ENCODE results near the gene SMARCAL1.
"Not testable (repeated sequence)": the region's sequence is repeated elsewhere in the genome, so short reads cannot be mapped to it uniquely, and the experiment has no call there.

Gene SMARCAL1

GRCh38 chr2:216502381-216503158 lies 90.3 kb downstream of the SMARCAL1 start:
- DNase-seq (ENCODE audit: low read depth): no peak

GRCh38 chr2:216503159-216503629 lies 90.9 kb downstream of the SMARCAL1 start:
- DNase-seq (ENCODE audit: low read depth): no peak

- no peak for DNase-seq (ENCODE audit: low read depth)
These were observed 91.6 kb downstream of the SMARCAL1 start for GRCh38 chr2:216503697-216504375.

DNA sequence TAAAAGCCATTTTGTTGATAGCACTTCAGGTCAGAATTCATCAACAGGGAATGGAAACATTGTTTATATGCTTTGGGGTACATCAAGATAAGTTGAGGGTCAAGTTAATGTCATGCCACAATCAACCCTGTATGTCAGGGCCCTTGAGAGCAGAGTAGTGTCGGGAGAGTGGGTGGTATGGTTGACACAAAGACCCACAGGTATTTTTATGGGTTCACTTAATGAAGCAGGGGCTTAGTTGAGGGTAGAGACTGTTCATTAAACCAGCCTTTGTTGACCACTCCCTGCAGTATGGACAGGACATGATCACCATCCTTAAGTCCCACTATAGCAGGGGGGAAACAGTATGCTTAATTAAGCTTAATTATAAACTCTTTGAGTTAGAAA lies 92.1 kb downstream of the SMARCAL1 start:
- DNase-seq (ENCODE audit: low read depth): no peak

- DNase-seq (ENCODE audit: low read depth): no peak
These were observed 93.1 kb downstream of the SMARCAL1 start for GRCh38 chr2:216505133-216506106.

- DNase-seq (ENCODE audit: low read depth): no peak
These were observed 95.2 kb downstream of the SMARCAL1 start for GRCh38 chr2:216507220-216508160.

DNA sequence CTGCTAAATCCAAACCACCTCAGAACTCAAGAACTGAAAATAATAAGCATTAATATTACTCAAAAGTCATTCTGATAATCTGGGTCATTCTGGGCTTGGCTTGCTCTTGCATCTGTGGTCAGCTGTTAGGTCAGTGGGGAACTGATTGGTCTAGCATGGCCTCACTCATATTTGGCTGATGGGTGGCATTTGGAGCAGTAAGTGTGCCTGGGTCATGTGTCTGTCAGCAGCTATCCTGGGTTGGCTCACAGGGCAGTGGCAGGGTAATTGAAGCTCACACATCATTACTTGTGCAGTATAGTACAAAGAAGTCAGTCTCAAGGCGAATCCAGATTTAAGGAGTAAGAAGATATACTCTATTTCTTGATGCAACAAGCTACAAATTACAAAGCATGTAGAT lies 95.9 kb downstream of the SMARCAL1 start:
- no peak for DNase-seq (ENCODE audit: low read depth)

DNA sequence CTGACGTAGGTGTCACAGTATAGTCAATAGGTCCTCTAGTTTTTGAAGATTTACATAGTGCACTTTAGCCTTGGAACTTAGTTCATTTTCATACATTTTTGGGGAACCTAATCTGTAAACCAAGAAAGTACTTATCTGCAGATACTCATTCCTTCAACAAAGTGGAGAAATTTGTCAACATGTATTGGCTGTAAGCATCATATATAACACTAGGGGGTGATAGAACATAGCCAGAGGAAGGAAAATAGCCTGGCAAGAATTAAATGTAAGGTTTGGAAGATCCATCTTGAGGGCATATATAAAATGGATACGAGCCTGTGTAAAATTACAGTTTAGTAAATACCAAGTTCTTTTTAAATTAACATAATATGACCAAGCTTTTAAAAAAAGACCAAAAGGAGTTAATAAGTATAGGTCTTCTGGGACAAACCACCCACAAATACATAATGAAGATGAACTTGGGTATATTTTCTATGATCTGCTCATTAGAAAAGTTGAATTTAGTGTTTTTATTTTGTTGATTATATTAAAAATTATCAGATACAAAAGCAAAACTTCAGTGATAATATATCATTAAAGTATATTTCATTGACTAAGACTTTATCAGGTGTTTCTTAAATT lies 104.6 kb downstream of the SMARCAL1 start:
- no peak for DNase-seq (ENCODE audit: low read depth)

DNA sequence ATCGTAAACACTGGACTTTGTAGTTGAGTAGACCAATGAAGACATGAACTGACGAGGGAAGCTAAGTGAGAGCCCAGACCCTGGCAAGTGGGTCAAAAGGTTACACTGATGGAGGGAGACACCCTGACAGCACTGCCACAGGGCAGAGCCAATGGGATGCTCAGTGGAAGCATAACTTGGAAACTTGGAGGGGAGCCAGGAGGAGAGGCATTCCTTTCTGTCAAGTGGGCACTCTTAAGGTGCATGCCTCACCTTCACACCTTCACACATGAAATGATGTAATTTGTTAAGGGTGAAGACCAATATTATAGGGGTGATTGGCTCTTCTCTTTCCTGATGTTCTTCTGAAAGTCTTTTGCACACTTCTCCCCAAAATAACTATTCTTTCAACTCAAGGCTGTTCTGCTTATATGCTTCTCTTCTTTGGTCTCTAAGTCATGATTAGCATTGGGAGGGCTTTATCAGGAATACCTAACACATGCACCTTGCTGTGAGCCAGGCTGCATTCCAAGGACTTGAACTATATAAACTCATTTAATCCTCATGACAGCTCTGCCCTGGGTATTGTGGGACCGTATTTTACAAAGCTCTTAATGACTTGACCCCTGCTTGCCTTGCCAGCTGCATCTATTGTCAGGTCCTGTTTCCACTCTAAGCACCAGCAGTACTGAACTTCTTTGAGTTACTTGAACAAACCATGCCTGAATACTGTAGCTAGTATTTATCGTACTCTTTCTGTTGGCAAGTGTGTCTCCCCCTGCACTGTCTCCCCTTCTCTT lies 105.4 kb downstream of the SMARCAL1 start:
- no peak for DNase-seq (ENCODE audit: low read depth)

DNA sequence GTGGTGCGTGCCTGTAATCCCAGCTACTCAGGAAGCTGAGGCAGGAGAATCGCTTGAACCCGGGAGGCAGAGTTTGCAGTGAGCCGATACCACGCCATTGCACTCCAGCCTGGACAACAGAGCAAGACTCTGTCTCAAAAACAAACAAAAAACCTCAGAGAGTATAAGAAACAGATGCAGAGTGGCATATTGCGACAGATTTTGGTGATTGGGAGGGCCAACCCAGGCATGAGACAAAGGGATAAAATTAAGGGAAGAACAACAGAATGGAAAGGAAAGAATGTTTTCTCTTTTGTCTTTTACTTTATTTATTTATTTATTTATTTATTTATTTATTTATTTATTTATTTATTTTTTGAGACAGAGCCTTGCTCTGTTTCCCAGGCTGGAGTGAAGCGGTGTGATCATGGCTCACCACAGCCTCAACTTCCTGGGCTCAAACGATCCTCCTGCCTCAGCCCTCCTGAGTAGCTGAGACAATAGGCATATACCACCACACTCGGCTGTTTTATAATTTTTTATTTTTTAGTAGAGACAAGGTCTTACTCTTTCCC lies 106.4 kb downstream of the SMARCAL1 start:
- not testable (repeated sequence) for DNase-seq (ENCODE audit: low read depth)

DNA sequence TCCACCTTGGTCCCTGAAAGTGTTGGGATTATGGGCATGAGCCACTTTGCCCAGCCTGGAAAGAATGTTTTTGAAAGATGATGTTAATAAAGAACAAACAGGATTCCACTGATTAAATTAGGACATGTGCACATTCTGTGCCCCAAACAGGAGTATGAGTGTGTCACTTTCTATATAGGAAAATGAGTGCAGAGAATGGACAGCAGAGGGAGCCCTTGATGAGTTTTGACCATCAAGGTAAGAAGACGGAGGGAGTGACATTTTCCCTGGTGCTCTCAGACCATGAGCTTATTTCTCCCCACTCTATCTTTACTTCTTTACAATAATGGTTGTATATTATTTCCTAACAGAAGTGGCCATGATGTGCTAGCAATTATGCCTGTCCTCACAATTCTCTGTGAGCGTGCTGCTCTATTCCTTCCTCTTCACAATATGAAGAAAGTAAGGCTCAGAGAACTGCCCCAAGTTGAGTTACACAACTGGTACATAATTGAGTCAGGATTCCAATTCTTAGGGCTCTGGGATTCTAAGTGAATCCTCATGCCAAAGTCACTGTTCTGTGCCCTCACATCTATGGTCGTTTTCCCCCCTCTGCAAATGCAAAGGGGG lies 107.0 kb downstream of the SMARCAL1 start:
- peak; percentile 30 for DNase-seq (ENCODE audit: low read depth)

GRCh38 chr2:216520112-216520511 lies 107.8 kb downstream of the SMARCAL1 start:
- DNase-seq (ENCODE audit: low read depth): no peak

DNA sequence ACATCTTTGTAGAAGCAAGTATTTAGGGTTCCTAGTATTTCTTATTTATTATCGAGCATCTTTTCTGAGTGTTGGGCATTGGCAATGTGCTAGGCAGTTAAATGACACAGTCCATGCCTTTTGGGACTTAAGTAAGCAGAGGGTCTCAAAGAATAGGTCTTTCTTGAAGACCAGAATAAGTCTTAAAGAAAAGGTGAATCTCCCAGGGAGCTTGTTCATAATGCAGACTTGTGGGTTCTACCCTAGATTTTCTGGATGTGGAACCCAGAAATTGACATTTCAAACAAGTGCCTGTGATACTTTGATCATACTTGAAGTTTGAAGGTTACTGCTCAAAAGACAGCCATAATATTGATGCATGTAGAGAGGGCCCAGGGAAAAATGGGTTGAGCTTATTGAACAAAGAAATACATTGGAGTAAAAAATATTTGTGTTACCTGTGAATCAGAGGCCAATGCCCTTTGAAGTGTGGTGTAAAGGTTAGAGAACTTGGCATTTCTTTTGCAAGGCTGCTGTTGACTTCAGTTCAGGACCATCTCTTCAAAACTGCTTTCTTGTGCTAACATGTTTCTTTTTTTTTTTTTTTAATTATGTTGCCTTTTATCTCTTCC lies 110.7 kb downstream of the SMARCAL1 start:
- DNase-seq (ENCODE audit: low read depth): no peak

DNA sequence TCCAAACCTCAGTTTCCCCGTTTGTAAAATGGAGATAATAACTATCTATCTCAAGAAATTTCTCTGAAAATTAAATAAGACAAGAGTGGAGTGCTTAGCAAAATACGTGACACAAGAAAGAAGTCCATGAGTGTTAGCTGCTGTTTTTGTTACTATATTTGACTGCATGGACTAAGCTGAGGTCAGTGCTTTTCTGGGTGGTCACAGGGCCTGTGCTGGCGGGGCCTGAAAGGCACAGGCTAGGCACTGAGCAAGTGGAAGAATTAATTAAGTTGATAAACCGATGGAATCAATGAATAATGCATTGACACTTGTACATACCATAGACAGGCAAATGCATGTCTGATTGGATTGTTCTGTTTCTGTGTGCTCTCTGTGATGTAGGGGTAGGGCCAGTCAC lies 113.7 kb downstream of the SMARCAL1 start:
- no peak for DNase-seq (ENCODE audit: low read depth)

DNA sequence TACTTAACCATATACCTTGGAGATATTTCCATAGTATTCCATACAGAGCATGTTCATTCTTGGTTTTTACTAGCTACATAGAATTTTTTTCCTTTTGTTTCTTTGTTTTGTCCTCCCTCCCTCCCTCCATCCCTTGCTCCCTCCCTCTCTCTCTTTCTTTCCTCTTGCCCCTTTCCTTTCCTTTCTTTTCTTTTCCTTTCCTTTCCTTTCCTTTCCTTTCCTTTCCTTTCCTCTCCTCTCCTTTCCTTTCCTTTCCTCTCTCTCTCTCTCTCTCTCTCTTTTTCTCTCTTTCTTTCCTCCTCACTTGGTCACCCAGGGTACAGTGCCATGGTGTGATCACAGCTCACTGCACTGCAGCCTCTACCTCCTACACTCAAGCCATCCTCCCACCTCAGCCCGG lies 114.7 kb downstream of the SMARCAL1 start:
- no peak for DNase-seq (ENCODE audit: low read depth)

- no peak for DNase-seq (ENCODE audit: low read depth)
These were observed 115.3 kb downstream of the SMARCAL1 start for GRCh38 chr2:216527600-216527999.

DNA sequence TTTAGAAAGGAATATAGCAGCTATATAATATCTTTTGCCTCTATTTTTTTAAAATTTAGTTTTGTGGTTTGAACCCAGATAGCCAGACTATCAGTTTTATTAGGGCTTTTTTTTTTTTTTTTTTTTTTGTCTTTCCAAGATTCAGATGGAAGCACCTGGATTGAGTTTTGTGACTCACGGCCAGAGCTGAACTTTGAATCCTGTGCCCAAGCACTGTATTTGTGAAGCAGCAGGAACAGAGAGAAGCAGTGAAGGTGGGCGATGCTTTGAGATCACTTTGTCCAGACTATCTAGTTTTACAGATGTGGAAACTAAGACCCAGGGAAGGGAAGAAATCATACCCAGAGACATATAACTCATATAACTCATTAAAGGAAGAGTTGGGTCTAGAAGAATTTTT lies 120.3 kb downstream of the SMARCAL1 start:
- no peak for DNase-seq (ENCODE audit: low read depth)

Data from activated gamma-delta T cell treated with anti-CD3 and anti-CD28 coated beads, Interleukin-2, amount 50 U/mL, for 16 hours (primary cell).